OCI-LY1 (cell line): ENCODE data around the gene RFPL2.
"Not testable (repeated sequence)": the region's sequence is repeated elsewhere in the genome, so short reads cannot be mapped to it uniquely, and the experiment has no call there.

Experiments
- EZH2 ChIP-seq: fragments of 200-600 bp; sonication (generic), shearing (Covaris generic); IDR thresholded peaks from 2 replicates; pipeline ENCODE4 v1.8.0; 2017; ENCODE audit warnings: borderline replicate concordance, mixed run types, mild to moderate bottlenecking, antibody characterized with exemption, low read length, moderate library complexity, mixed read lengths
- TF ChIP-seq, protein P1 (sequence below): fragments of 200-600 bp; sonication (generic), shearing (Covaris generic); IDR thresholded peaks from 2 replicates; pipeline ENCODE4 v1.5.1; 2017; ENCODE audit warnings: mild to moderate bottlenecking, antibody characterized with exemption, low read length, moderate library complexity, mixed read lengths

DNA sequence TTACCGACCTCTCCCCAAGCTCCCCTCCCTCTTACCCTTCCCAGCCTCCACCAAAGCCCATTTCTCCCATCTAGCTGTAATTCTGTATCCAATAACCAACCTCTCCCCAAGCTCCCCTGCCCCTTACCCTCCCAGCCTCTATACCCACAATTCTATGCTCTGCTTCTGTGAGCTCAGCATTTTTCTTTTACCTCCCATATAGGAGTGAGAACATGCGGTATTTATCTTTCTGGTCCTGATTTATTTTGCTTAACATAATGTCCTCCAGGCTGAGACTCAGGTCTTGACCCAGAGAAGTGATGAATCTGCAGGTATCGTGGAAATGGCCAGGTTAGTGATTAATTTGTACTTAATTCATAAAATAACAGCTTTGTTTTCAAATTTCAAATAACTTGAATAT, 9.0 kb downstream of the RFPL2 start:
- TF ChIP-seq, protein P1, sequence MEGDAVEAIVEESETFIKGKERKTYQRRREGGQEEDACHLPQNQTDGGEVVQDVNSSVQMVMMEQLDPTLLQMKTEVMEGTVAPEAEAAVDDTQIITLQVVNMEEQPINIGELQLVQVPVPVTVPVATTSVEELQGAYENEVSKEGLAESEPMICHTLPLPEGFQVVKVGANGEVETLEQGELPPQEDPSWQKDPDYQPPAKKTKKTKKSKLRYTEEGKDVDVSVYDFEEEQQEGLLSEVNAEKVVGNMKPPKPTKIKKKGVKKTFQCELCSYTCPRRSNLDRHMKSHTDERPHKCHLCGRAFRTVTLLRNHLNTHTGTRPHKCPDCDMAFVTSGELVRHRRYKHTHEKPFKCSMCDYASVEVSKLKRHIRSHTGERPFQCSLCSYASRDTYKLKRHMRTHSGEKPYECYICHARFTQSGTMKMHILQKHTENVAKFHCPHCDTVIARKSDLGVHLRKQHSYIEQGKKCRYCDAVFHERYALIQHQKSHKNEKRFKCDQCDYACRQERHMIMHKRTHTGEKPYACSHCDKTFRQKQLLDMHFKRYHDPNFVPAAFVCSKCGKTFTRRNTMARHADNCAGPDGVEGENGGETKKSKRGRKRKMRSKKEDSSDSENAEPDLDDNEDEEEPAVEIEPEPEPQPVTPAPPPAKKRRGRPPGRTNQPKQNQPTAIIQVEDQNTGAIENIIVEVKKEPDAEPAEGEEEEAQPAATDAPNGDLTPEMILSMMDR = not testable (repeated sequence)
- TF ChIP-seq EZH2 = not testable (repeated sequence)
